CD14-positive monocyte (primary cell): Measurements from ENCODE around the gene ZDHHC11B. TPM values are rescaled to one million over a fixed set of nuclear protein-coding genes. Genes with fewer than 3 reads are reported as not detected.
"Not testable (repeated sequence)": the region's sequence is repeated elsewhere in the genome, so short reads cannot be mapped to it uniquely, and the experiment has no call there.

Source experiments
- DNase-seq, 3 donors: peaks; one replicate each; pipeline ENCODE4 v3.0.0-alpha.2; 2011 to 2022
- H2AFZ ChIP-seq: 2 replicates; pipeline ENCODE4 v1.6.0; 2012; ENCODE audit warnings: mild to moderate bottlenecking, low read depth, low read length, inconsistent platforms; ENCODE audit not compliant: insufficient read depth, poor library complexity, severe bottlenecking
- H3K27ac ChIP-seq, 2 donors: 1 replicate in 1 of 2; 2 replicates in 1 of 2; pipeline ENCODE4 v1.5.1; 2012 to 2013; ENCODE audit warnings: low read length in 2 of 2, control low read depth in 1 of 2, inconsistent platforms in 1 of 2, low read depth in 1 of 2, mild to moderate bottlenecking in 1 of 2
- H3K27me3 ChIP-seq, 2 donors: one replicate each; pipeline versions ENCODE4 v1.6.0 to v1.6.1; 2011 to 2013; ENCODE audit warnings: low read length in 2 of 2; ENCODE audit not compliant: control insufficient read depth in 2 of 2, insufficient read depth in 2 of 2
- H3K36me3 ChIP-seq, 2 donors: replicated peaks in 1 of 2; 1 replicate in 1 of 2; 2 replicates in 1 of 2; pipeline versions ENCODE4 v1.5.1 to v1.6.1; 2012 to 2013; ENCODE audit warnings: low read length in 2 of 2, control low read depth in 1 of 2, inconsistent platforms in 1 of 2, mild to moderate bottlenecking in 1 of 2; ENCODE audit not compliant: insufficient read depth in 2 of 2, control insufficient read depth in 1 of 2
- H3K4me1 ChIP-seq, 2 donors: 1 replicate in 1 of 2; 2 replicates in 1 of 2; pipeline versions ENCODE4 v1.5.1 to v1.6.1; 2012 to 2013; ENCODE audit warnings: low read length in 2 of 2, control low read depth in 1 of 2, inconsistent platforms in 1 of 2, mild to moderate bottlenecking in 1 of 2, moderate library complexity in 1 of 2; ENCODE audit not compliant: insufficient read depth in 2 of 2, control insufficient read depth in 1 of 2
- H3K4me2 ChIP-seq: replicated peaks from 2 replicates; pipeline ENCODE3; 2012; ENCODE audit warnings: low read length, moderate library complexity, mild to moderate bottlenecking; ENCODE audit not compliant: poor library complexity, severe bottlenecking; ENCODE audit errors: extremely low read depth
- H3K4me3 ChIP-seq, 3 experiments: fragments of 200-600 bp in 1 of 3; sonication (generic) in 1 of 3; replicated peaks in 1 of 3; 1 replicate in 2 of 3; 2 replicates in 1 of 3; pipeline ENCODE4 v1.5.1; 2011 to 2013; ENCODE audit warnings: low read length in 3 of 3, mild to moderate bottlenecking in 3 of 3, control low read depth in 2 of 3, low read depth in 2 of 3, inconsistent platforms in 1 of 3, moderate library complexity in 1 of 3
- H3K79me2 ChIP-seq: 2 replicates; pipeline ENCODE4 v1.6.0; 2012; ENCODE audit warnings: mild to moderate bottlenecking, control low read depth, inconsistent platforms, low read length, moderate library complexity; ENCODE audit not compliant: insufficient read depth
- H3K9ac ChIP-seq: 2 replicates; pipeline ENCODE4 v1.6.0; 2017; ENCODE audit warnings: low read length, mild to moderate bottlenecking; ENCODE audit not compliant: insufficient read depth, poor library complexity, severe bottlenecking
- H3K9me3 ChIP-seq, 2 donors: replicated peaks in 1 of 2; 1 replicate in 1 of 2; 2 replicates in 1 of 2; pipeline versions ENCODE4 v1.5.1 to v1.6.1; 2012 to 2013; ENCODE audit warnings: low read length in 2 of 2, control low read depth in 1 of 2; ENCODE audit not compliant: control insufficient read depth in 1 of 2, insufficient read depth in 1 of 2
- H4K20me1 ChIP-seq: 2 replicates; pipeline ENCODE4 v1.6.0; 2012; ENCODE audit warnings: mild to moderate bottlenecking, low read length, control low read depth, moderate library complexity; ENCODE audit not compliant: insufficient read depth
- H3K27ac Mint-ChIP-seq, 7 donors: one replicate each; pipeline ENCODE4 v1.8.0; 2020; ENCODE audit warnings: mild to moderate bottlenecking in 7 of 7, mixed read lengths in 7 of 7, moderate library complexity in 6 of 7, inconsistent platforms in 2 of 7
- H3K27me3 Mint-ChIP-seq, 3 donors: one replicate each; pipeline ENCODE4 v1.8.0; 2021 to 2022; ENCODE audit warnings: low read depth in 3 of 3, mild to moderate bottlenecking in 3 of 3, mixed read lengths in 3 of 3, moderate library complexity in 3 of 3, inconsistent platforms in 1 of 3
- H3K36me3 Mint-ChIP-seq, 2 donors: one replicate each; pipeline ENCODE4 v1.8.0; 2020; ENCODE audit warnings: mixed read lengths in 2 of 2, inconsistent platforms in 1 of 2, mild to moderate bottlenecking in 1 of 2
- H3K4me1 Mint-ChIP-seq: one replicate; pipeline ENCODE4 v1.8.0; 2020; ENCODE audit warnings: mild to moderate bottlenecking, mixed read lengths
- H3K4me3 Mint-ChIP-seq, 2 donors: one replicate each; pipeline ENCODE4 v1.8.0; 2020; ENCODE audit warnings: mild to moderate bottlenecking in 2 of 2, mixed read lengths in 2 of 2, moderate library complexity in 1 of 2
- H3K9me3 Mint-ChIP-seq, 7 donors: one replicate each; pipeline ENCODE4 v1.8.0; 2020 to 2022; ENCODE audit warnings: mixed read lengths in 7 of 7, mild to moderate bottlenecking in 6 of 7, moderate library complexity in 6 of 7, inconsistent platforms in 2 of 7
- WGBS: methylation state at CpG from one replicate; pipeline ENCODE4 v1.1.5; 2013; ENCODE audit warnings: missing lambda C conversion rate; ENCODE audit not compliant: insufficient coverage; 5-methylcytosine and 5-hydroxymethylcytosine counted together
- intact Hi-C, 2 donors: fragments of 100-400 bp; cut with micrococcal nuclease; formaldehyde crosslinking; loops; one replicate each; pipeline versions ENCODE4 v1.15.0 to v1.15.1; 2023
- polyA plus RNA-seq, 3 donors: library from polyadenylated mRNA; depleted of rRNA in 1 of 3; unstranded in 2 of 3; stranded (reverse) in 1 of 3; fragments of 300-500 nt in 2 of 3; fragments of >200 nt in 1 of 3; fragmentation: Illumina TruSeq in 2 of 3; gene quantifications; 1 replicate in 2 of 3; 2 replicates in 1 of 3; pipeline ENCODE4 v1.2.3, GENCODE V29; 2012 to 2021
- TF ChIP-seq, protein P1 (sequence below): fragments of 200-600 bp; IDR thresholded peaks from one replicate; pipeline ENCODE4 v1.8.0; 2022; ENCODE audit warnings: antibody characterized with exemption, mild to moderate bottlenecking

The ZDHHC11B gene
- polyA plus RNA-seq, 3 donors: not detected

DNA sequence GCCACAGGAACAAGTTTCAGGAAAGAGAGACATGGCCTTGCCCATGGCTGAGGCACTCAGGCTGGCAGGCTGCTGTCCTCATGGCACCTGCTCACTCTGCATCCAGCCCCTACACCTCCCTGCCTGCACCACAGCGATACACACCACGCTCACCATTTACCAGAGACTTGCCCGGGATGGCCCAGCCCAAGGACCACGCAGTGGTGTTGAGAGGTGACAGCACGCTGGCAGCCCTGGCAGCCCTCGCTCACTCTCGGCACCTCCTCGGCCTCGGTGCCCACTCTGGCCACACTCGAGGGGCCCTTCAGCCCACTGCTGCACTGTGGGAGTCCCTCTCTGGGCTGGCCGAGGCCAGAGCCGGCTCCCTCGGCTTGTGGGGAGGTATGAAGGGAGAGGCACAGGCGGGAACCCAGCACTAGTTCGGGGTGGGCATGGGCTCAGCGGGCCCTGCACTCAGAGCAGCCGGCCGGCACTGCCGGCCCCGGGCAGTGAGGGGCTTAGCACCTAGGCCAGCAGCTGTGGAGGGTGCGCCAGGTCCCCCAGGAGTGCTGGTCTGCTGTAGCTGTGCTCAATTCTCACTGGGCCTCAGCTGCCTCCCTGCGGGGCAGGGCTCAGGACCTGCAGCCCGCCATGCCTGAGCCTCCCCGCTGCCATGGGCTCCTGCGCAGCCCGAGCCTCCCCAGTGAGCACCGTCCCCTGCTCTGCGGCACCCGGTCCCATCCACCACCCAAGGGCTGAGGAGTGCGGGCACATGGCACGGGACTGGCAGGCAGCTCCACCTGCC lies 20.3 kb downstream of the ZDHHC11B start:
- H3K27ac ChIP-seq: no peak overlapping the region
- H3K4me1 Mint-ChIP-seq: no peaks in the 10 kb centered on the region
- no peaks in the 10 kb centered on the region for H4K20me1 ChIP-seq
- intact Hi-C loops: loop anchor here in 1 of 2 donors (5.0 kb wide), 1 partner anchor 78 kb away; no protein-coding TSS in a partner anchor
- peaks cover 0 to 7% (median 4%) of the 10 kb centered on the region in 7 donors for H3K9me3 Mint-ChIP-seq
- no peak for DNase-seq
- H3K79me2 ChIP-seq: no peaks in the 10 kb centered on the region
- H3K4me1 ChIP-seq: no peaks in the 10 kb centered on the region
- peak overlapping the region in 1 of 7 donors; percentile 3 for H3K27ac Mint-ChIP-seq
- H2AFZ ChIP-seq: no peak overlapping the region
- H3K4me3 ChIP-seq: no peak overlapping the region
- H3K9me3 ChIP-seq: peaks cover 0 to 9% of the 10 kb centered on the region in 2 donors
- TF ChIP-seq, protein P1, sequence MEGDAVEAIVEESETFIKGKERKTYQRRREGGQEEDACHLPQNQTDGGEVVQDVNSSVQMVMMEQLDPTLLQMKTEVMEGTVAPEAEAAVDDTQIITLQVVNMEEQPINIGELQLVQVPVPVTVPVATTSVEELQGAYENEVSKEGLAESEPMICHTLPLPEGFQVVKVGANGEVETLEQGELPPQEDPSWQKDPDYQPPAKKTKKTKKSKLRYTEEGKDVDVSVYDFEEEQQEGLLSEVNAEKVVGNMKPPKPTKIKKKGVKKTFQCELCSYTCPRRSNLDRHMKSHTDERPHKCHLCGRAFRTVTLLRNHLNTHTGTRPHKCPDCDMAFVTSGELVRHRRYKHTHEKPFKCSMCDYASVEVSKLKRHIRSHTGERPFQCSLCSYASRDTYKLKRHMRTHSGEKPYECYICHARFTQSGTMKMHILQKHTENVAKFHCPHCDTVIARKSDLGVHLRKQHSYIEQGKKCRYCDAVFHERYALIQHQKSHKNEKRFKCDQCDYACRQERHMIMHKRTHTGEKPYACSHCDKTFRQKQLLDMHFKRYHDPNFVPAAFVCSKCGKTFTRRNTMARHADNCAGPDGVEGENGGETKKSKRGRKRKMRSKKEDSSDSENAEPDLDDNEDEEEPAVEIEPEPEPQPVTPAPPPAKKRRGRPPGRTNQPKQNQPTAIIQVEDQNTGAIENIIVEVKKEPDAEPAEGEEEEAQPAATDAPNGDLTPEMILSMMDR: no peak
- H3K4me2 ChIP-seq: no peak overlapping the region
- H3K36me3 Mint-ChIP-seq: no peaks in the 10 kb centered on the region
- H3K4me3 Mint-ChIP-seq: no peak overlapping the region
- WGBS: 98% methylated on average over 22 of the region's 31 CpGs
- H3K27me3 Mint-ChIP-seq: peaks cover 0 to 7% (median 2%) of the 10 kb centered on the region in 3 donors
- H3K9ac ChIP-seq: no peak overlapping the region
- H3K27me3 ChIP-seq: no peaks in the 10 kb centered on the region
- no peaks in the 10 kb centered on the region for H3K36me3 ChIP-seq

DNA sequence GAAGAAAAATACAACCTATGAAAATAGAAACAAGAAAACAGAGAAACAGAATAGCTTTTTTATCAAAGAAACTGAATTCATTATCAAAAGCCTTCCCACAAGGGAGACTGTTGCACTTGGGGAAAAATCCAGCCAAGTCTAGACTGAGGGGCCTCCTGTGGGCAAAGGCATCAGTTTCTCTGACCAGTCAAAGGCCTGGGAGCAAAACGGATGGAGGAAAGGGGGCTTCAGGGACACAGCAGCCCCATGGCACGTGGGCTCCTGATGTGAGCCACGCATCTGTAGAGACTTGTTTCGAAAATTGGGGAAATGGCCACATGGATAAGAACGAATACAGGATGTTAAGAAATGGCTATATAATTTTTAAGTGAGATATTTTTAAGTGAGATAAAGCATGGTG lies 21.1 kb downstream of the ZDHHC11B start:
- intact Hi-C loops: loop anchor here in 1 of 2 donors (5.0 kb wide), 1 partner anchor 79 kb away; no protein-coding TSS in a partner anchor
- Mint-ChIP-seq H3K27me3 (peaks cover 0 to 13% (median 9%) of the 10 kb centered on the region in 3 donors), H3K27ac (no peak overlapping the region), H3K4me3 (no peak overlapping the region), H3K9me3 (peaks cover 0 to 7% (median 4%) of the 10 kb centered on the region in 7 donors), H3K4me1 (no peaks in the 10 kb centered on the region), H3K36me3 (no peaks in the 10 kb centered on the region)
- no peaks in the 10 kb centered on the region for H3K4me1 ChIP-seq
- WGBS: 82% methylated on average over 5 of the region's 5 CpGs
- TF ChIP-seq, protein P1: no peak
- H3K9me3 ChIP-seq: peaks cover 0 to 9% of the 10 kb centered on the region in 2 donors
- H2AFZ ChIP-seq: no peak overlapping the region
- no peak overlapping the region for H3K27ac ChIP-seq
- H3K4me2 ChIP-seq: no peak overlapping the region
- no peaks in the 10 kb centered on the region for H3K27me3 ChIP-seq
- H3K79me2 ChIP-seq: no peaks in the 10 kb centered on the region
- H3K4me3 ChIP-seq: no peak overlapping the region
- DNase-seq: no peak
- H4K20me1 ChIP-seq: no peaks in the 10 kb centered on the region
- H3K9ac ChIP-seq: no peak overlapping the region
- H3K36me3 ChIP-seq: no peaks in the 10 kb centered on the region

GRCh38 chr5:762996-763395 lies 21.5 kb downstream of the ZDHHC11B start:
- intact Hi-C loops: loop anchor here in 1 of 2 donors (5.0 kb wide), 1 partner anchor 79 kb away; no protein-coding TSS in a partner anchor
- H3K27me3 Mint-ChIP-seq: peaks cover 0 to 13% (median 9%) of the 10 kb centered on the region in 3 donors
- not testable (repeated sequence) for H3K27ac Mint-ChIP-seq, H3K27me3 ChIP-seq, H3K4me3 ChIP-seq, H3K36me3 ChIP-seq, H4K20me1 ChIP-seq, H3K79me2 ChIP-seq, H3K9me3 Mint-ChIP-seq, H3K4me2 ChIP-seq, H3K27ac ChIP-seq, DNase-seq, H3K9ac ChIP-seq, H2AFZ ChIP-seq, H3K36me3 Mint-ChIP-seq, H3K9me3 ChIP-seq, H3K4me1 ChIP-seq, H3K4me1 Mint-ChIP-seq, H3K4me3 Mint-ChIP-seq
- 97% methylated on average over 4 of the region's 8 CpGs for WGBS
